Lower lobe of right lung (tissue), 2 donors: Measurements from ENCODE around the gene ITGAD. TPM values are rescaled to one million over a fixed set of nuclear protein-coding genes. Genes with fewer than 3 reads are reported as not detected.

Source experiments
- ATAC-seq, 2 donors: fragments of 200-7000 bp; cut with Tn5 transposase; one replicate each; pipeline ENCODE4 v1.9.1; 2020 to 2022; ENCODE audit warnings: mild to moderate bottlenecking in 2 of 2, moderate library complexity in 2 of 2
- DNase-seq: peaks from one replicate; pipeline ENCODE4 v3.0.0-alpha.2; 2020
- H3K27ac ChIP-seq: fragments of 200-600 bp; one replicate; pipeline ENCODE4 v1.8.0; 2022
- H3K27me3 ChIP-seq: fragments of 200-600 bp; one replicate; pipeline ENCODE4 v1.8.0; 2022; ENCODE audit warnings: low read depth
- H3K36me3 ChIP-seq: fragments of 200-600 bp; one replicate; pipeline ENCODE4 v1.8.0; 2022; ENCODE audit warnings: mild to moderate bottlenecking
- H3K4me1 ChIP-seq: fragments of 200-600 bp; one replicate; pipeline ENCODE4 v1.8.0; 2022
- H3K4me3 ChIP-seq: fragments of 200-600 bp; one replicate; pipeline ENCODE4 v1.8.0; 2022; ENCODE audit warnings: mild to moderate bottlenecking
- H3K9me3 ChIP-seq: fragments of 200-600 bp; one replicate; pipeline ENCODE4 v1.8.0; 2022
- intact Hi-C: fragments of 100-400 bp; cut with DNase I; formaldehyde crosslinking; loops from one replicate; pipeline ENCODE4 v1.11.0; 2022
- total RNA-seq: library from RNA; stranded (reverse); fragmentation: NEBNext Ultra II Directional; extraction: Animal tissue kit (Norgen Biotek cat#: 25700); gene quantifications from one replicate; pipeline ENCODE4 v1.2.1, GENCODE V29; 2021
- TF ChIP-seq, protein P1 (sequence below): fragments of 200-600 bp; IDR thresholded peaks from one replicate; pipeline ENCODE4 v1.8.0; 2022; ENCODE audit warnings: antibody characterized with exemption, mild to moderate bottlenecking
- donor health status: DM: no; HTN: yes; CAD: no; lungs with severe emphysema.

The ITGAD gene
- total RNA-seq, 1 donor from 2014 or later = 0.62 TPM

DNA sequence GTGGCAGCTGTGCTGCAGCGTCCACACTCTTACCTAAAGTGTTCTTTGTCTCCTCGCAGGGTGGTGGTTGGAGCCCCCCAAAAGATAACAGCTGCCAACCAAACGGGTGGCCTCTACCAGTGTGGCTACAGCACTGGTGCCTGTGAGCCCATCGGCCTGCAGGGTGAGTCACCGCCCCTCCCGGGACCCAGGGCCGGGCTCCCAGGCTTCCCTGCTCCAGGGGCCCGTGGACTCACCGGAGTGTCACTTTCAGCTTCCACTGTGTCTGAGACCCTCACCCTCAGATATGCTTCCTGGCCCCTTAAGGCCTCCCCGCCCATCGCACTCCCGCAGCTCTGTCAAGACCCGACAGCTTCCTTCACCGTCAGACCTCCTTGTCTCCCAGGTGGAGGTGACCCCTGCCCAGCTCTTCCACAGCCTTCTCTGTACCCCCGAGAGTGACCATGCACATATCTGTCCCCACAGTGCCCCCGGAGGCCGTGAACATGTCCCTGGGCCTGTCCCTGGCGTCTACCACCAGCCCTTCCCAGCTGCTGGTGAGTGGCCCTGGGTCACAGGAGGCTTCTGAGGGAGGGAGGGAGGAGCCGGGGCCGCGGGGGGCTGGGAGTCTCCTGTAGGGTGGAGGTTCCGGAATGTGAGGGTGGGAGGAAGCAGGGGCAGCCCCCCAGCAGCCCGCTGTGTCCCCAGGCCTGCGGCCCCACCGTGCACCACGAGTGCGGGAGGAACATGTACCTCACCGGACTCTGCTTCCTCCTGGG lies 36.4 kb upstream of the ITGAD start:
- H3K27ac ChIP-seq = no peak overlapping the region
- no peaks in the 10 kb centered on the region for H3K36me3 ChIP-seq
- peak overlapping the region; percentile 41 for H3K4me3 ChIP-seq
- TF ChIP-seq, protein P1, sequence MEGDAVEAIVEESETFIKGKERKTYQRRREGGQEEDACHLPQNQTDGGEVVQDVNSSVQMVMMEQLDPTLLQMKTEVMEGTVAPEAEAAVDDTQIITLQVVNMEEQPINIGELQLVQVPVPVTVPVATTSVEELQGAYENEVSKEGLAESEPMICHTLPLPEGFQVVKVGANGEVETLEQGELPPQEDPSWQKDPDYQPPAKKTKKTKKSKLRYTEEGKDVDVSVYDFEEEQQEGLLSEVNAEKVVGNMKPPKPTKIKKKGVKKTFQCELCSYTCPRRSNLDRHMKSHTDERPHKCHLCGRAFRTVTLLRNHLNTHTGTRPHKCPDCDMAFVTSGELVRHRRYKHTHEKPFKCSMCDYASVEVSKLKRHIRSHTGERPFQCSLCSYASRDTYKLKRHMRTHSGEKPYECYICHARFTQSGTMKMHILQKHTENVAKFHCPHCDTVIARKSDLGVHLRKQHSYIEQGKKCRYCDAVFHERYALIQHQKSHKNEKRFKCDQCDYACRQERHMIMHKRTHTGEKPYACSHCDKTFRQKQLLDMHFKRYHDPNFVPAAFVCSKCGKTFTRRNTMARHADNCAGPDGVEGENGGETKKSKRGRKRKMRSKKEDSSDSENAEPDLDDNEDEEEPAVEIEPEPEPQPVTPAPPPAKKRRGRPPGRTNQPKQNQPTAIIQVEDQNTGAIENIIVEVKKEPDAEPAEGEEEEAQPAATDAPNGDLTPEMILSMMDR = no peak
- H3K4me1 ChIP-seq = peaks cover 25% of the 10 kb centered on the region
- H3K9me3 ChIP-seq = no peaks in the 10 kb centered on the region
- DNase-seq (no peak), ATAC-seq (peak in 1 of 2 donors; percentile 5)
- H3K27me3 ChIP-seq = no peaks in the 10 kb centered on the region
- intact Hi-C loops = no loop called here

DNA sequence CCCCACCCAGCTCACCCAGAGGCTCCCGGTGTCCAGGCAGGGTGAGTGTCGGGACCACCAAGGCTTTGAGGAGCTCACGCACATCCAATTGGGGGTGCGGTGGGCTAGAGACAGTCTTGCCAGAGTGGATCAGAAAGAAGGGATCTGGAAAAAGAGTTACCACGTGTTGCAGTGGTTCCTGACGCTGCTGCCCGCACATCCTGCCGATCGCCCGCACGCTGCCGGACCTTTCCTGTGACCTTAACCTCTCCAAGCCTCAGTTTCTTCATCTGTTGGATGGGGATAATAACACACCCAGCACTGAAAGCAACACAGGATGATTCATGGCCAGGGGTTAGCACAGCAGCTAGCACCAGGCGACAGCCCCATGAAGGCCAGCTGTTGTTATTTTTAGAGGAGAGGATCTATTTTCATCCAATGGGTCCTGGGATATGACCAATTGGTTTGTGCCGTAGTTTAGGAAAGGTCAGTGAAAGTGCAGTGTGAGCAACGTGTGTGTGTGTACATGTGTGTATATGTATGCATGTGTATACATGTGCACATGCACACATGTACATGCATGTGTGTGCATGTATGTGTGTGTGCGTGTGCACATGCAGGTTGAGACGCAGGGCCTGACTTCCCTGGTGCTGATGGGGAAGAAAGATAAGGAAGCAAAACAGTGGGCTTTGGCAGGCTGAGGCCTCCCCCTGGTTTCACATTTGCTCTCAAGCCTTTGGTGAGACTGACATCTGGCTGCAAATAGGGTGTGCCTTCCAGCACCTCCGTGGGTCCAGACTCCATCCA lies 35.6 kb upstream of the ITGAD start:
- H3K27me3 ChIP-seq = no peaks in the 10 kb centered on the region
- H3K27ac ChIP-seq = no peak overlapping the region
- H3K4me1 ChIP-seq = peaks cover 20% of the 10 kb centered on the region
- H3K4me3 ChIP-seq = peak overlapping the region; percentile 41
- H3K36me3 ChIP-seq = no peaks in the 10 kb centered on the region
- intact Hi-C loops = no loop called here
- H3K9me3 ChIP-seq = no peaks in the 10 kb centered on the region
- TF ChIP-seq, protein P1 = no peak
- DNase-seq = no peak
- ATAC-seq = no peak

DNA sequence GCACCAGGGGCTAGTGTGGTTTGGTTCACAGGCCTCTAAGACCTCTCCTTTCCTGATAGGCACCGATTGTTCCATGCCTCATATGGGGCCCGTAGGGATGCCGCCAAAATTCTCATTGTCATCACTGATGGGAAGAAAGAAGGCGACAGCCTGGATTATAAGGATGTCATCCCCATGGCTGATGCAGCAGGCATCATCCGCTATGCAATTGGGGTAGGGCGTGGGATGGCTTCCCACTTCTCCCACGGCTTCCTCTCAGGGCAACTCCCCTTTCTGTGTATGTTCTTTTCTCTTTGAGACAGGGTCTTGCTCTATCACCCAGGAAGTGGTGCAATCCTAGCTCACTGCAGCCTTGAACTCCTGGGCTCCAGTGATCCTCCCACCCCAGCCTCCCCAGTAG lies 32.9 kb upstream of the ITGAD start:
- H3K27me3 ChIP-seq = peaks cover 5% of the 10 kb centered on the region
- intact Hi-C loops = no loop called here
- DNase-seq = no peak
- H3K27ac ChIP-seq = no peak overlapping the region
- H3K4me1 ChIP-seq = peaks cover 4% of the 10 kb centered on the region
- TF ChIP-seq, protein P1 = no peak
- H3K9me3 ChIP-seq = no peaks in the 10 kb centered on the region
- H3K36me3 ChIP-seq = no peaks in the 10 kb centered on the region
- ATAC-seq = peak in 1 of 2 donors; percentile 39
- H3K4me3 ChIP-seq = no peak overlapping the region

DNA sequence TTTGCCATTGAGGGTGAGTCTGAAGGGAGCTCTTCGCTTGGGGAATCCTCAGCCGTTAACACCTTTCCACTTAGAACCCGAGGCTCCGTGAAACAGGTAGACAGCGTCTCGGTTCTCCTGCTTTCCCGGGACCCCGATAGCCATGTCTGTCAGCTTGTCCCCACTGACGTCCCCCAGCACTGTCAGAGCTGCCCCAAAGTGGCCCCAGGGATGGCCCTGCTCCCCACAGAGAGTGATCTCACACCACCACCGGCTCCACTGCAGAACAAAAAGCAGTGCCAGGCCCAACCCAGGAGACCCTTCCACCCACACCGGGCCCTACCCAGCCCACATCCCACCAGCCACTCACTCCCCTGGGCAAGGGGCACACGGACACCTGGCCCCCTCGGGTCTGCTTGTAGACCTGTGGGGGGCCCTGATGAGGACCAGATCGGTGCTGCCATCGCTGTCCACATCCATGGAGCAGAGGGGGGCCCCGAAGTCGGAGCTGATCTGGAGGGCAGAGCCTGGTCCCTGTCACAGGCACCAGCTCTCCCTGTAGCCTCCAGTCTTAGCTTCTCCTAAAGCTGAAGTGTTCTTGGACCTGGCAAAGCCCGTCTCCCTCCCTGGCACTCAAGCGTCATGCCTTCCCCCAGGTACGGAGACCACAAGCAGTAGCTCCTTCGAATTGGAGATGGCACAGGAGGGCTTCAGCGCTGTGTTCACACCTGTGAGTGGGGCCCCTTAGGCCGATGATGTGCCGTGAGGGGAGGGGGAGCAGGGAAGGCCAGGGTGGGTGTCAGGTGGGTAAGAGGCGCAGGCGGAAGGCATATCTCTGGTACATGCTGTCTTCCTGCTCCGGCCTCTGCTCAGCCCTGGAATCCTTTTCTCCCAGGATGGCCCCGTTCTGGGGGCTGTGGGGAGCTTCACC lies 31.7 kb upstream of the ITGAD start:
- H3K4me3 ChIP-seq = no peak overlapping the region
- intact Hi-C loops = no loop called here
- TF ChIP-seq, protein P1 = no peak
- H3K36me3 ChIP-seq = no peaks in the 10 kb centered on the region
- no peak overlapping the region for H3K27ac ChIP-seq
- H3K4me1 ChIP-seq = no peaks in the 10 kb centered on the region
- no peaks in the 10 kb centered on the region for H3K9me3 ChIP-seq
- peaks cover 5% of the 10 kb centered on the region for H3K27me3 ChIP-seq
- DNase-seq (no peak), ATAC-seq (no peak)
